CD1c-positive myeloid dendritic cell (primary cell): ENCODE results near the gene TNFSF13.
A peak's percentile ranks its signal among the peaks of the same experiment; 100 is the strongest.

Experiments used
- DNase-seq: peaks from one replicate; pipeline ENCODE4 v3.0.0-alpha.2; 2016; ENCODE audit errors: extremely low spot score

Gene TNFSF13

DNA sequence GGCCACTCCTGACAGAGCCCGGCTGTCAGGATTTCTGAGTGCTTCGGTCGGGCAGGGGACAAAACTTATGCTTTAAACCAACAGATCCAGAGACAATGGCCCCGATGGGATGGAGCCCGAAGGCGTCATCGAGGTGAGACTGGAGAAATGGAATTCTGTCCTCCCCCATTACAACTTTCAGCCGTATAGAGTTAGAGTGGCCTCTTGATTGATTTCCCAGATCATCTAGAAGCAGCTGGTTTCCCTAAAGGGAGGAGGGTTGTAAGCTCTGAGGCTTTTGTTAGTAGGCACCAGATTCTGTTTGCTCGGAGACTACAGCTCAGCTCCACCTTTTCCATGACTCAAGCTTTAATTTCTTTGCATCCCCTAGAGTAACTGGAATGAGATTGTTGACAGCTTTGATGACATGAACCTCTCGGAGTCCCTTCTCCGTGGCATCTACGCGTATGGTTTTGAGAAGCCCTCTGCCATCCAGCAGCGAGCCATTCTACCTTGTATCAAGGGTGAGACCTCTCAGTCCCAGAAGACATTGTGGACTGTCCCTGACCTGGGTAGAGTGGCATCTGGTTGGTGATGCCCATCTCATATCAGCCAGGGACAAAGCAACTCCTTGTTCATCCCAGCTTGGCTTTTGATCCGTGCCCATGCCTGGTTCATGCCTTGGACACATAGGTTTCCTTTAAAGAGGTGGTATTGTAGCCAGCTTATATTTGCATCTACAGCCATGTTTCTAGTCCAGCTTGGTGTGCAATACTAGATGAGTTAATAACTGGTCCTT lies 15.8 kb downstream of the TNFSF13 start:
- DNase-seq: no peak

DNA sequence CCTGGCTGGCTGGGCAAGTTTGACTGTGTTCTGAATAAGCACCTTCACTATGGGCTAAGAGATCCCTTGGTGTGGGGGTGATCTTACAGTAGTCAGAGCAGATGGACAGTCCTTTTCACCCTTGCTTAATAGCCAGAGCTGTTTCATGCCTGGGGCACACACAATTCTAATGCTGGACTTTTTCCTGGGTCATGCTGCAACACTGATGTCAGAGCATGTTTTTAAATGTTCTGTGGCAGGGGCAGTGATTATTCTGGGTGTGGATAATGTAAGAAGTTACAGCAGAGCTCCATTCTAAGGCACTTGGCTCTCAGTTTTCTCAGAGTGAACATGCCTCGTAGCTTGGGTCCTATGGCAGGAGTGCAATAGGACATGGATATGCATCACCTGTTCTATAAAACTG lies 16.9 kb downstream of the TNFSF13 start:
- no peak for DNase-seq

- no peak for DNase-seq
These were observed 17.4 kb downstream of the TNFSF13 start for GRCh38 chr17:7575959-7576358.

GRCh38 chr17:7576432-7576937 lies 17.9 kb downstream of the TNFSF13 start:
- DNase-seq: no peak

DNA sequence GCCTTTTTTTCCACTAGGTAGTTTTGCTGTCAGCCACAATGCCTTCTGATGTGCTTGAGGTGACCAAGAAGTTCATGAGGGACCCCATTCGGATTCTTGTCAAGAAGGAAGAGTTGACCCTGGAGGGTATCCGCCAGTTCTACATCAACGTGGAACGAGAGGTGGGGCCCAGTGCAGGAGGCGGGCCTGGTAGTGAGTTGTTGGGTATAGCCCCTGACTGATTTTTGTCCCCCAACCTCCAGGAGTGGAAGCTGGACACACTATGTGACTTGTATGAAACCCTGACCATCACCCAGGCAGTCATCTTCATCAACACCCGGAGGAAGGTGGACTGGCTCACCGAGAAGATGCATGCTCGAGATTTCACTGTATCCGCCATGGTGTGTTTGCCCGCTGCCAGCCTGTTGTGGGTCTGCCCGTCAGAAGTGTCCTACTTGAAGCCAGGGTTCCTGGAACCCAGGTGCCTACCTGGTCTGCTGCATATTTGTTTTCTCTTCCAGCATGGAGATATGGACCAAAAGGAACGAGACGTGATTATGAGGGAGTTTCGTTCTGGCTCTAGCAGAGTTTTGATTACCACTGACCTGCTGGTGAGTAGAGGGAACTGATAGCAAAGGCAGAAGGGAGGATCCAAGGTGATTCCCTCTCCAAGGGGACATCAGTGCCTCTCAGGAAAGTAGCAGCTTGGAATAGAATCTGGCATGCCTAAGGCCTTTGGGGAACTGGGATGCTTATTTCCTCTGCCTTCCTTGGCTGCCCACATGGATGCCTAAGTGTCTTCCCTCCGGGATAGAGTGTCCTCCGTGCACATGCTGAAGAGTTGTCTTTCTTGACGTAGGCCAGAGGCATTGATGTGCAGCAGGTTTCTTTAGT lies 19.0 kb downstream of the TNFSF13 start:
- no peak for DNase-seq

- peak; percentile 96 for DNase-seq
These were observed 20.7 kb downstream of the TNFSF13 start, which contains the start of gene CD68 for GRCh38 chr17:7579001-7579833. Gene CD68, plus strand, starts transcription at chr17:7579638. Its CDS starts 40 bp downstream, at chr17:7579678.

- peak; percentile 66 for DNase-seq
These were observed 21.5 kb downstream of the TNFSF13 start for GRCh38 chr17:7579834-7580603.

DNA sequence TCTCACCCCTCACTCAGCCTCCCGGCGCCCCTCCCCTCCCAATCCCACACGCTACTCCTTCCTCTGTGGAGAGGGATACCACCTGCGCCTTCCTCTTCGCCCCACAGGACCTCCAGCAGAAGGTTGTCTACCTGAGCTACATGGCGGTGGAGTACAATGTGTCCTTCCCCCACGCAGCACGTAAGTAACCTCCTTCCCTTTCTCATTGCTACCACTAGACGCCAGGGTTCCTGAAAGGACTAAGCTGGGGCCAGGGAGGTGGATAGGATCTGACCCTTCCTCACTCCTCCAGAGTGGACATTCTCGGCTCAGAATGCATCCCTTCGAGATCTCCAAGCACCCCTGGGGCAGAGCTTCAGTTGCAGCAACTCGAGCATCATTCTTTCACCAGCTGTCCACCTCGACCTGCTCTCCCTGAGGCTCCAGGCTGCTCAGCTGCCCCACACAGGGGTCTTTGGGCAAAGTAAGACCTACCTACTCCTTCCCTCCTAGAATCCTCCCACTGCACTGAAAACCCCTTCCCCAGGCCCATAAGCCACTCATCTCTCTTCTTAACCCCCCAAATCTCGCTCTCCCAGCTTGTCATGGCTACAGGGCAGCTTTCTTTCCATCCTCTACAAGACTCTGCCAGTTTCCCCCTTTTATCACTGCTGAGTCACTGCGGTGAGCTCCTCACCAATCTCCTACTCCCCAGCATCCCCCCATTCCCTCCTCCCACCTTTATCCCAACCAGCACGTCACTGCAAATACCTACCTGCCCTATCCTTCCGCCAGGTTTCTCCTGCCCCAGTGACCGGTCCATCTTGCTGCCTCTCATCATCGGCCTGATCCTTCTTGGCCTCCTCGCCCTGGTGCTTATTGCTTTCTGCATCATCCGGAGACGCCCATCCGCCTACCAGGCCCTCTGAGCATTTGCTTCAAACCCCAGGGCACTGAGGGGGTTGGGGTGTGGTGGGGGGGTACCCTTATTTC lies 22.3 kb downstream of the TNFSF13 start:
- peak; percentile 27 for DNase-seq

DNA sequence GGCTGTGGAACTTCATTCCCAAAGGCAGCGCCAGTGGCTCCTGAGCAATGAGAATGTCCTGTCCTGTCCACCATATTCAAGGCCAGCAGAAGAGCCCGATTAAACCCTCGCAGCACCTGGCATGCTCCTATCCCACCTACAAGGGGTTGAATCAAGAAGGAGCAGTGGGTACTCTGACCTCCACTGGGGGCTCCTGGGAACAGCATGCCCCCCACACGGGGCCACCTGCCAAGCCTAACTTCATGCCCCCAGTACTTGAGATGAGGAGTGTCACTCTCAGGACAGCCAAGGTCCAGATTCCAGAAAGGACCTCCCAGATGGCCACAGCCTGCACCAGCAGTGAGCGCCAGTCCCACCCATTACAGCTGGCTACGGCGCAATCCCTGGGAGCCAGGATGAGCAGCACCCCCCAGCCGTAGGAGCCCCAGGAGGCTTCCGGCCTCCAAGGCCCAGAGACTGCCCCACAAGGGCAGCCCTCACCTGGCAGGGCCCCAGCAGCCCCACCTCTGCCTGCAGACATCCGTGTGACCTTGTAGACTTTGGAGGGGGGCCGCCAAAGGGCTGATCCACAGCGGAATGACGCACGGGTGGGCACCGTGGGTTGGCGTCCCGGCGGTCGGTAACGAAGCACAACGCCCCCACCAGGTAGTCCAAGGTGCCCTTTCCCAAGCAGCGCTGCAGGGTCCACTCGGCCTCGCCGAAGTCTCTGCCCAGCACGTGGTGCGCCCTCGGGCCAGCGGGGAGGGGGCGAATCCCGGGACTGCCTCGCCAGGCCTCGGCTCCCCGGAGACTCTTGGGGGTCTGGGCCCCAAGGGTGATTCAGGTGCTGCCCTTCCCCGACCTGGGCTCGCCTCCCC lies 24.1 kb downstream of the TNFSF13 start:
- DNase-seq: no peak

GRCh38 chr17:7583253-7584109 lies 24.9 kb downstream of the TNFSF13 start, which contains the start of gene MPDU1:
Gene MPDU1, plus strand, starts transcription at chr17:7583852. Its CDS starts 11 bp downstream, at chr17:7583863.
- DNase-seq: peak; percentile 99

GRCh38 chr17:7586673-7587419 lies 28.3 kb downstream of the TNFSF13 start:
- no peak for DNase-seq

- DNase-seq: no peak
These were observed 29.0 kb downstream of the TNFSF13 start for GRCh38 chr17:7587420-7588151.

DNA sequence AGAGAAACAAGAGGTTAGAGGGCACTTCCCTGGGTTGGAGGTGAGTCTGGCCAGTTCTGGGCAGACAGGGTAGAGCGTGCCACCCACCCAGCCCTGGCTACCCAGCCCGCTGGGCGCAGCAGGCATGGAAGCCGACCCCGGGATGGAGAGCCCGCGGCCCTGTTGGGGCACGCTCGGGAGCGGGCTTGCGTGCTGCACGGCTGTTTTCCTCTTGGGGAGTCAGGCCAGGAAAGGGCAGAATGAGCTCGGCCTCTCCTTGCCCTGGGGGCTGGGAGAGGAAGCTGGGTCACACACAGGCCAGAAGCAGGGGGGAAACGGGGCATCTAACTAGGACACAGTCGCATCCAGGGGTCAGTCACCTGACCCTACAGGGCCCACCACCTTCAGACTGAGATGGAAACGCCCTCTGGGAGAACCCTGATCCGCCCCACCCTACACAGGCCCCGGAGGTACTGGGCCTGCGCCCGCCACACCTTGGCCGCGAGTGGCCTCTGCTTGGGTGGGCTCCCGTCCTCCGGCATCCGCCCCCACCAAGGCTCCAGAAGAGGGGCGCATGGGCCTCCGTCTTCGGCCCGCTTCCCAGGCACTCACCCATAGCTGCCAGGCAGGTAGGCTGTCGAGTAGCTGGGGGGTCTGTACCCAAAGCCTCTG lies 30.1 kb downstream of the TNFSF13 start:
- no peak for DNase-seq

DNA sequence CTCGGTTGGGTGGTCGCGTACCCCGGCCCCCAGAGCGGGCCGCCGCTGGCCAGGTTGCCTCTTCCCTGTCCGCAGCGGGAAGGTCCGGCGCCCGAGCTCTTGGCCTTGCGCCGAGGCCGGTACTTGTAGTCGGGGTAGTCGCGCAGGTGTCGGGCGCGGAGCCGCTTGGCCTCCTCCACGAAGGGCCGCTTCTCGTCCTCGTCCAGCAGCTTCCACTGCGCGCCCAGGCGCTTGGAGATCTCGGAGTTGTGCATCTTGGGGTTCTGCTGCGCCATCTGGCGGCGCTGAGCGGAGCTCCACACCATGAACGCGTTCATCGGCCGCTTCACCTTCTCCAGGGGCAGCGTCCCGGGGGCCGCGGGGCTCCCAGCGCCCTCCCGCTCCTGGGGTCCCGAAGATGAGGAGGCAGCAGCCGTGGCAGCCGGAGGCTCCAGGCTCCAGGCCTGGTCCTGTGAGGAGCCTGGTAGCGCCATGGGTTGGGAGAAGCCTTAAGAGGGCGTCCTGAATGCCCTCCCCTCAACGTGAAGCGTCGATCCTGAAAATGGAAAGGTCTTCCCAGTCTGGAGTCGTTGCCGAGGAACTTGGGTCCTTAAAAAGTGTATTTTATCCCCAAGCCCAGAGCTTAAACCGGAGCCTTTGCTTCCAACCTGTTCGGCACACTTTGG lies 30.8 kb downstream of the TNFSF13 start:
- DNase-seq: peak; percentile 86
